Right lobe of liver (tissue), 4 donors: ENCODE measurements around the gene FGFR3.

Source experiments
- CTCF ChIP-seq, 4 donors: fragments of 200-600 bp in 3 of 4; fragments of 450-650 bp in 1 of 4; IDR thresholded peaks; one replicate each; pipeline versions ENCODE4 v1.5.1 to v1.8.0; 2016 to 2022; ENCODE audit warnings: antibody characterized with exemption in 4 of 4, mild to moderate bottlenecking in 2 of 4
- POLR2A ChIP-seq: fragments of 450-650 bp; IDR thresholded peaks from one replicate; pipeline ENCODE4 v1.6.1; 2017; ENCODE audit warnings: antibody characterized with exemption, mild to moderate bottlenecking
- donor health status: DM: no; HTN: no; CAD: no.
- donor health status: DM: no; HTN: no; CAD: no.
- donor health status: DM: no; HTN: yes; CAD: no.

DNA sequence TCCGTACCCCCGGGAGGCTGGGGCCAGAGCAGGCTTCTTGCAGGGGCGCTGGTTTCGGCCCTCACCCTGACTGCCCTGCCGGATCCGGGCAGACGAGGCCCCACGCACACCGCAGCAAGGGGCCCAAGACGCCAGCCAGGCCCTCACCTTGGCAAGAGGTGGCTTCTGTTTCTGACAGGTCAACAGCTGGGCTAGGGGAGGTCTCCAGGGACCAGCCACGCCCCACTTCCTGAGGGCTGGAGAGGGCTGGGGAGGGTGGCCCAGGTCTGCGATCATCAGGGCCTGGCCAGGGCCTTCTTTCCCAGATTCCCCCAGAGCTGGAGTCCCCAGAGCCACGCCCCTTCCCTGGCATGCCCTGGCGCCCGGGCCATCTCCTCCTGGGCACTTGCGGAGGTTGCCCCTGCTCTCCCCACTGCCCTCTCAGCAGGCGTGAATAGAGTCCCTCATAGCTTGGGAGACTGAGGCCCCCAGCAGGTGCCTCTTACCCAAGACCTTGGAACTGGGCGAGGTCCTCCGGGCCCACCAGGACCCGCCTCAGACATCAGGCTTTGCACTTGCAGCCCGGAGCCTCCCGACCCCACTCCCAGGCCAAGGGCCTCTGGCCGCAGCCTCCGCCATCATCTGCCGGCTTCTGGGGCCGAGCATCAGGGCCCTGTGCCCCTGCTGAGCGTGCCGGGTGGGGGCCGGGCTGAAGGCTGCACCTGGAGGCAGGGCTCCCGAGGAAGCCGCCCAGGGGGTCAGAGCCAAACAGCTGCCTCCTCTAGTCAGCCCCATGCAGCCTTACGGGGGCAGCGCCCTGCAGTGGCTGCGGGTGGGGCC lies 6.3 kb upstream of the FGFR3 start:
- TF ChIP-seq CTCF (IDR thresholded peaks at IDR 0.05) (no peak), POLR2A (no peak)
